ENCODE data around the gene ITPKB. TPM values are rescaled to one million over a fixed set of nuclear protein-coding genes. Genes with fewer than 3 reads are reported as not detected.

ITPKB gene
- total RNA-seq, 4 donors from 2014 or later = 29.7 to 117 (median 44.9) TPM

- no peaks in the 10 kb centered on the region for H3K27me3 ChIP-seq
- intact Hi-C loops (cut with DNase I; ENCODE audit: low total_unique reads) = no loop called here
- no peak overlapping the region for H3K4me3 ChIP-seq
- peak overlapping the region in 1 of 2 donors; percentile 95 for H3K27ac ChIP-seq
- TF ChIP-seq, protein P1, sequence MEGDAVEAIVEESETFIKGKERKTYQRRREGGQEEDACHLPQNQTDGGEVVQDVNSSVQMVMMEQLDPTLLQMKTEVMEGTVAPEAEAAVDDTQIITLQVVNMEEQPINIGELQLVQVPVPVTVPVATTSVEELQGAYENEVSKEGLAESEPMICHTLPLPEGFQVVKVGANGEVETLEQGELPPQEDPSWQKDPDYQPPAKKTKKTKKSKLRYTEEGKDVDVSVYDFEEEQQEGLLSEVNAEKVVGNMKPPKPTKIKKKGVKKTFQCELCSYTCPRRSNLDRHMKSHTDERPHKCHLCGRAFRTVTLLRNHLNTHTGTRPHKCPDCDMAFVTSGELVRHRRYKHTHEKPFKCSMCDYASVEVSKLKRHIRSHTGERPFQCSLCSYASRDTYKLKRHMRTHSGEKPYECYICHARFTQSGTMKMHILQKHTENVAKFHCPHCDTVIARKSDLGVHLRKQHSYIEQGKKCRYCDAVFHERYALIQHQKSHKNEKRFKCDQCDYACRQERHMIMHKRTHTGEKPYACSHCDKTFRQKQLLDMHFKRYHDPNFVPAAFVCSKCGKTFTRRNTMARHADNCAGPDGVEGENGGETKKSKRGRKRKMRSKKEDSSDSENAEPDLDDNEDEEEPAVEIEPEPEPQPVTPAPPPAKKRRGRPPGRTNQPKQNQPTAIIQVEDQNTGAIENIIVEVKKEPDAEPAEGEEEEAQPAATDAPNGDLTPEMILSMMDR (IDR thresholded peaks at IDR 0.05) = no peak
- TF ChIP-seq POLR2A (IDR thresholded peaks at IDR 0.05) = peak in 1 of 2 donors; percentile 45
- peaks cover 29 to 32% of the 10 kb centered on the region in 2 donors for H3K4me1 ChIP-seq
- DNase-seq = peak in 1 of 2 donors; percentile 69
- no peaks in the 10 kb centered on the region for H3K9me3 ChIP-seq
- H3K36me3 ChIP-seq = no peaks in the 10 kb centered on the region
Observed at GRCh38 chr1:226690460-226690982, 48.6 kb downstream of the ITPKB start.

- Histone ChIP-seq H3K4me3 (no peak overlapping the region), H3K4me1 (peaks cover 28 to 42% of the 10 kb centered on the region in 2 donors), H3K27ac (peak overlapping the region in 1 of 2 donors; percentile 95), H3K27me3 (no peaks in the 10 kb centered on the region), H3K36me3 (no peaks in the 10 kb centered on the region), H3K9me3 (no peaks in the 10 kb centered on the region)
- TF ChIP-seq, protein P1 (IDR thresholded peaks at IDR 0.05) = no peak
- no peak for TF ChIP-seq POLR2A (IDR thresholded peaks at IDR 0.05)
- intact Hi-C loops (cut with DNase I; ENCODE audit: low total_unique reads) = no loop called here
- no peak for DNase-seq
Observed at GRCh38 chr1:226688808-226689207, 50.3 kb downstream of the ITPKB start.

- no peak for TF ChIP-seq POLR2A (IDR thresholded peaks at IDR 0.05)
- TF ChIP-seq, protein P1 (IDR thresholded peaks at IDR 0.05) = no peak
- Histone ChIP-seq H3K36me3 (no peaks in the 10 kb centered on the region), H3K27me3 (no peaks in the 10 kb centered on the region), H3K4me1 (peaks cover 22 to 45% of the 10 kb centered on the region in 2 donors), H3K27ac (peak overlapping the region in 1 of 2 donors; percentile 95), H3K9me3 (no peaks in the 10 kb centered on the region), H3K4me3 (no peak overlapping the region)
- no peak for DNase-seq
- intact Hi-C loops (cut with DNase I; ENCODE audit: low total_unique reads) = no loop called here
Observed at GRCh38 chr1:226688056-226688748, 50.9 kb downstream of the ITPKB start.

DNA sequence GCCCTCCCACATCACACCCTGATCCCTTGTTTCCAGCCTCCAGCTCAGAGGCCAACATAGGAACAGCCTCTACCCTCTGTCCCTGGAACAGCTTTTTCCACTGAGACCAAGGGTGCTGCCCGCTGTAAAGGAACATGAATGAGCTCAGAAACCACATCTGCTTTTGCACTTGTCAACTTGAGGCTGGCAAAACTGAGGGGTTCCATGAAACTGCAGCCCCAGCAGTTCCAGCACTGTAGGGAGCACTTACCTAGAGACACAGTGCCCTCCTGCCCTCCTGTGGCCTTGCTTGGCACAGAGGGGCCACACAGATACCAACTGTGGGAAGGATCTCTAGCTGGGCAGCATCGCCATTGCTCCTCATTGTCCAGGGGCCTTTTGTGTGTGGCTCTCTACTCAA, 51.7 kb downstream of the ITPKB start:
- no peak overlapping the region for H3K4me3 ChIP-seq
- peak overlapping the region in 1 of 2 donors; percentile 95 for H3K27ac ChIP-seq
- no peaks in the 10 kb centered on the region for H3K9me3 ChIP-seq
- intact Hi-C loops (cut with DNase I; ENCODE audit: low total_unique reads) = no loop called here
- no peaks in the 10 kb centered on the region for H3K36me3 ChIP-seq
- H3K4me1 ChIP-seq = peaks cover 14 to 50% of the 10 kb centered on the region in 2 donors
- no peaks in the 10 kb centered on the region for H3K27me3 ChIP-seq
- DNase-seq = no peak
- no peak for TF ChIP-seq POLR2A (IDR thresholded peaks at IDR 0.05)
- TF ChIP-seq, protein P1 (IDR thresholded peaks at IDR 0.05) = peak in 1 of 4 experiments; percentile 17
